Kidney (tissue), 14 donors: ENCODE measurements around the gene TRRAP. TPM values are rescaled to one million over a fixed set of nuclear protein-coding genes. Genes with fewer than 3 reads are reported as not detected.

Experiments used
- DNase-seq, 5 donors: peaks; one replicate each; pipeline ENCODE4 v3.0.0-alpha.2; 2013 to 2020
- FAIRE-seq: peaks from 2 replicates; lab custom pipeline; 2012; peaks lifted over from hg19 to GRCh38; lab: Jason Lieb, UNC
- H3K27ac ChIP-seq, 2 donors: one replicate each; pipeline ENCODE4 v1.7.0; 2013; ENCODE audit warnings: low read depth in 2 of 2, low read length in 2 of 2, inconsistent platforms in 1 of 2
- H3K27me3 ChIP-seq: one replicate; pipeline ENCODE4 v1.7.1; 2013; ENCODE audit warnings: low read length, inconsistent platforms; ENCODE audit not compliant: control insufficient read depth, insufficient read depth
- H3K36me3 ChIP-seq, 3 donors: one replicate each; pipeline versions ENCODE4 v1.7.0 to v1.7.1; 2013; ENCODE audit warnings: low read length in 3 of 3, control low read depth in 1 of 3, inconsistent platforms in 1 of 3; ENCODE audit not compliant: insufficient read depth in 3 of 3, control insufficient read depth in 2 of 3
- H3K4me1 ChIP-seq, 3 donors: one replicate each; pipeline versions ENCODE4 v1.7.0 to v1.7.1; 2013; ENCODE audit warnings: low read length in 3 of 3, inconsistent platforms in 1 of 3, low read depth in 1 of 3; ENCODE audit not compliant: control insufficient read depth in 2 of 3, insufficient read depth in 2 of 3
- H3K4me3 ChIP-seq, 3 donors: one replicate each; pipeline versions ENCODE4 v1.7.0 to v1.8.1; 2013; ENCODE audit warnings: low read length in 3 of 3, control low read depth in 1 of 3, inconsistent platforms in 1 of 3
- H3K9ac ChIP-seq, 3 donors: one replicate each; pipeline versions ENCODE4 v1.7.0 to v1.7.1; 2013; ENCODE audit warnings: low read length in 3 of 3, control low read depth in 1 of 3, inconsistent platforms in 1 of 3
- H3K9me3 ChIP-seq, 3 donors: one replicate each; pipeline versions ENCODE4 v1.7.0 to v1.7.1; 2013; ENCODE audit warnings: low read length in 3 of 3, control low read depth in 1 of 3, inconsistent platforms in 1 of 3; ENCODE audit not compliant: control insufficient read depth in 2 of 3, insufficient read depth in 1 of 3
- CTCF ChIP-seq: IDR thresholded peaks from 3 replicates; pipeline ENCODE4 v1.5.1; 2012; ENCODE audit warnings: mild to moderate bottlenecking, moderate library complexity, borderline replicate concordance; ENCODE audit not compliant: insufficient read depth; ENCODE audit errors: extremely low read depth
- intact Hi-C: fragments of 100-400 bp; cut with DNase I; formaldehyde crosslinking; loops from one replicate; pipeline ENCODE4 v1.11.1; 2022
- polyA plus RNA-seq: library from polyadenylated mRNA; stranded (reverse); fragments of 350-450 nt; fragmentation: Illumina TruSeq; extraction: RNeasy Lipid Tissue Mini Kit (QIAGEN cat#74804); gene quantifications from one replicate; pipeline ENCODE4 v1.2.3, GENCODE V29; 2014; ENCODE audit warnings: low read depth, low replicate concordance; ENCODE audit not compliant: insufficient read depth
- total RNA-seq: library from RNA; stranded (reverse); fragmentation: NEBNext Ultra II Directional; extraction: Animal tissue kit (Norgen Biotek cat#: 25700); gene quantifications from one replicate; pipeline ENCODE4 v1.2.1, GENCODE V29; 2021
- donor health status: control.
- donor health status: control.
- donor health status: control.
- donor health status: control.
- donor health status: control.
- donor health status: DM: yes; HTN: yes; CAD: no.
- donor health status: Normal renal cell carcinoma (clear cell type).

TRRAP gene
- total and polyA plus RNA-seq, 2 donors from 2014 or later = 7.0 to 47.7 TPM

- Histone ChIP-seq H3K9ac (no peak overlapping the region), H3K4me1 (peaks cover 0 to 4% (median 2%) of the 10 kb centered on the region in 3 donors), H3K36me3 (peaks cover 5 to 42% (median 26%) of the 10 kb centered on the region in 3 donors), H3K27me3 (no peaks in the 10 kb centered on the region), H3K27ac (no peak overlapping the region), H3K9me3 (no peaks in the 10 kb centered on the region), H3K4me3 (no peak overlapping the region)
- DNase-seq (peak in 3 of 5 donors; percentile 17 to 38 (median 32)), FAIRE-seq (no peak)
- intact Hi-C loops = no loop called here
- TF ChIP-seq CTCF = no peak
Measured at GRCh38 chr7:99001482-99002147, 123.3 kb downstream of the TRRAP start.

- TF ChIP-seq CTCF = no peak
- peaks cover 8 to 46% (median 31%) of the 10 kb centered on the region in 3 donors for H3K36me3 ChIP-seq
- H3K27ac ChIP-seq = peak overlapping the region in 1 of 2 donors; percentile 7
Measured at GRCh38 chr7:99002148-99002826, 124.0 kb downstream of the TRRAP start.

GRCh38 chr7:99002827-99003212, 124.5 kb downstream of the TRRAP start:
- Histone ChIP-seq H3K36me3 (peaks cover 8 to 46% (median 31%) of the 10 kb centered on the region in 3 donors), H3K4me1 (peaks cover 0 to 4% (median 2%) of the 10 kb centered on the region in 3 donors), H3K9ac (no peak overlapping the region), H3K4me3 (no peak overlapping the region), H3K27me3 (no peaks in the 10 kb centered on the region), H3K27ac (peak overlapping the region in 1 of 2 donors; percentile 7), H3K9me3 (no peaks in the 10 kb centered on the region)
- DNase-seq (no peak), FAIRE-seq (no peak)
- intact Hi-C loops = no loop called here
- no peak for TF ChIP-seq CTCF

More at GRCh38 chr7:99002148-99002826, 124.0 kb downstream of the TRRAP start:
- intact Hi-C loops = no loop called here
- no peaks in the 10 kb centered on the region for H3K27me3 ChIP-seq
- FAIRE-seq (no peak), DNase-seq (peak in 1 of 5 donors; percentile 14)
- no peaks in the 10 kb centered on the region for H3K9me3 ChIP-seq
- H3K4me3 ChIP-seq = no peak overlapping the region
- H3K9ac ChIP-seq = no peak overlapping the region
- peaks cover 0 to 4% (median 2%) of the 10 kb centered on the region in 3 donors for H3K4me1 ChIP-seq
